CD4-positive, alpha-beta T cell treated with Interferon gamma for 1 hour (primary cell): ENCODE measurements around the gene PIK3AP1.
"Not testable (repeated sequence)": the region's sequence is repeated elsewhere in the genome, so short reads cannot be mapped to it uniquely, and the experiment has no call there.

Experiments
- DNase-seq: peaks from one replicate; pipeline ENCODE4 v3.0.0-alpha.2; 2020

PIK3AP1 gene

DNA sequence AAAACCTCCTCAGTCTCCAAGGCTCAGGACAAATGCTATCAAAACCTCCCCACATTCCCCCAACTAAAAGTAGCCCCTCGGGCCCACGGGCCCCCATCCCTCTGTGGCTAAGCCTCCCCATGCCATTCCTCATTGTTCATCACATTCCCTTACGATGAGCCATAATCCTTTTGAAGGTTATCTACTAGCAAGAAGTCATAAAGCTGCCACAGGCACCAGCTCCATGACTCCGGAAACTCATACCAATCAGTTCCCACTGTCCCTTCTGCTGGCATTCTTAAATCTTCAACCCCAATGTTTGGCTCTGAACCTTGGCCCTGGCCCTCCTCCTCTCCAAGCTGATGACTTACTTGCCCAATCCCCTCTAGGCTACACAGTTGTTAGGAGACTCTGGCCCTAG is 114.1 kb downstream of the PIK3AP1 start:
- DNase-seq = no peak

DNA sequence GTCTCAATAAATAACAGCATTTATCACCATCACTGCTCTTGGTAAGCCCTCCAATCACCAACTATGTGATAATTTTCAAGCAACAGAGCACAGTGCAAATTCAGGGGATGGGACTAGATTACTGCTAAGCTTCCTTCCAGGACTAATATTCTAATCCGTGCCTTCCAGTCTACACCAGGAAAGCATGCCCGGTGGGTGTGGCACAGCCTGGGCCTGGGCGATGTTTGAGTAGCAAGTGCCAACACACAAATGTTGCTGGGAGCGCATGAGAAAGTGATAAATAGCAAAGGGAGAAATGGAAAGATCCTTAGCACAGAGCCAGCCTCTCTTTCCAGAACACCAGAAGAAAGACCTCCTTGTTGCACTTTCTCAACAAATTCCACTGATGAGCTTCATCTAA is 120.0 kb downstream of the PIK3AP1 start:
- no peak for DNase-seq

DNA sequence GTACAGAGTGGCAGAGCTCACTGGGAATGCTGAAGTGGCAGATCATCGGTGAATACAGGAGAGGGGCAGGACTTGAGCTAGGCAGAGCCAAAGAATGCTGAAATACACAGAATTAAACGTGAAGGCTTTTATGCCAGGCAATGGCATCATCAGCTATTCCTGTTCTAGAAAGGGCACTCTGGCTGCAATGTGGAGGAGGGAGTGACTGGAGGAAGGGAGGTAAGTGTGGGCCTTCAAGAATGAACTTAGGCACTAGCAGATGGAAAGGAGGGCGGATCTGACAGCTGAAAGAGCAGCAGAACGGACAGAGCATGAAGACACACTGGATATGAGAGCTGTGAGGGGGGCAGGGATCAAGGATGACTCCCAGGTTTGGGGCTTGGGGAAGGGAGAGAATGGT is 121.5 kb downstream of the PIK3AP1 start:
- no peak for DNase-seq

DNA sequence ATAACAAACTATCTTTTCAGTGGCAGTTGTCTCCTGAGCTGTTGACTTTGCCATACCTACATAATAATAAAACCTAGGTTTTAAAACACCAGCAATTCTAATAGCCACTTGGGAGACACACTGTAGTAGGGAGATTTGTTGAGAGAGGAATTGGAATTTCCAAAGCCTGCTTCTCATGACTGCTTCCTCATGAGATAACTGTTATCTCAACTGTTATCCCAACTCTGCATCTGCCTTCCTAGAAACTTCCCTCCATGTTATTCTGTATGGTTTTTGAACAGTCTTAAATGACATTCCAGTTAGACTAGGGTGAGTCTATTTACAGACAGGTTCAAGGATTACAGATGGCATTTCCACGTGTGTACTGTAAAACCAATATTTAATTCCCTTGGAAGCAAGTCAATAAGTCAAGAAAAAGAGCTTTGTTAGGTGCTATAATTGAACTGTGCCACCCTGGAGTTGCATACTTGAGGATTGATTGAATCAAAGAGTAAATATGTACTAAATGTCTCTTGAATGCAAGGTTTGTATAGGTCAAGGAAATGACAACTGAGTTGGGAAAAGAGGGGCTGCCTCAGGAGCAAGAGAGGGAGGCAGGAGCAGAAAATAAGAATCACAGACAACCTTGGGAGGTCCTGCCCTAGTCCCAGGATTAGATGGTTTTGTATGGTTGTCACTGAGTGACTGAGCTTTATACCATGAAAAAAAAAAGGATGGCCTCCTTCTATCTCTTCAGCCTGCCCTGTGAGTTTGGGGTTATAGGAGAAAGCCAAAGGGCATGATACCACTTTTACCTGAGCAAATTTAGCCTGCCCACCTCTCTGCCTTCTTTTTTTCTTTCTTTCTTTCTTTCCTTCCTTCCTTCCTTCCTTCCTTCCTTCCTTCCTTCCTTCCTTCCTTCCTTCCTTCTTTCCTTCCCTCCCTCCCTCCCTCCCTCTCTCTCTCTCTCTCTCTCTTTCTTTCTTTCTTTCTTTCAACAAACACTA is 123.6 kb downstream of the PIK3AP1 start:
- DNase-seq = no peak

DNA sequence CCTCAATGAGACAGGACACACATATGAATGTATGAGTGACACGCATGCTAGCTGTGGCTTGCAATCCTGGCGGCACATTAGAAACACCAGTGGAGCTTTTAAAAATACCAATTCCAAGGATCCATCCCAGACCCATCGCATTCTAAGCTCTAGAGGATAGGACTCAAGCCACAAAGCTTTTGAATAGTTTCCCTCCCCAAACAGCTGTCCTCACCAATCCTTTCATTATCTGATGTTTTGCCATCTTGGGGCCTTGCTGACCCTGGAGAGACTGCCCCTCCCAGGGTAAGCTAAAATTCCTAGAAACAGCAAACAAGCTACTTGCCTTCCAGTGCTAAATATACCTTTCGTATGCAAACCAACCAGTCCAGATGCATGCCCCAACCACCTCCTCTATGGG is 124.6 kb downstream of the PIK3AP1 start:
- no peak for DNase-seq

DNA sequence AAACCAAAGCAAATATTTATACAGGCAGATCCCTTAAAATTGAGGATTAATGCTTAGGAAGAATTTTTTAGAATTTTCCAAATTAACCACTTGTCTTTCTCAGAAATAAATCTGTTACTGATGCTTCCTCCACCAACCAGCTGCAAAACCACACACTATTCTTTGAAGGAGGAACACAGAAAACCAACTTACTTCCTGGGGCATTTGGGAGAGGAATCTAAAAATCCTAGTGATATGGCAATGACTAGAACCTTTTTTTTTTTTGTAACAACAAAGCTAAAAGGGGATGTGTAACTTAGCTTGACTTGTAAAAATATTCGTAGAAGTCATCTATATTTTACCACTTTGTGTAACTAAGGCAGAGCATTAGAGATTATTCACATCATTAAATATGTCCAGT is 128.4 kb downstream of the PIK3AP1 start:
- no peak for DNase-seq

DNA sequence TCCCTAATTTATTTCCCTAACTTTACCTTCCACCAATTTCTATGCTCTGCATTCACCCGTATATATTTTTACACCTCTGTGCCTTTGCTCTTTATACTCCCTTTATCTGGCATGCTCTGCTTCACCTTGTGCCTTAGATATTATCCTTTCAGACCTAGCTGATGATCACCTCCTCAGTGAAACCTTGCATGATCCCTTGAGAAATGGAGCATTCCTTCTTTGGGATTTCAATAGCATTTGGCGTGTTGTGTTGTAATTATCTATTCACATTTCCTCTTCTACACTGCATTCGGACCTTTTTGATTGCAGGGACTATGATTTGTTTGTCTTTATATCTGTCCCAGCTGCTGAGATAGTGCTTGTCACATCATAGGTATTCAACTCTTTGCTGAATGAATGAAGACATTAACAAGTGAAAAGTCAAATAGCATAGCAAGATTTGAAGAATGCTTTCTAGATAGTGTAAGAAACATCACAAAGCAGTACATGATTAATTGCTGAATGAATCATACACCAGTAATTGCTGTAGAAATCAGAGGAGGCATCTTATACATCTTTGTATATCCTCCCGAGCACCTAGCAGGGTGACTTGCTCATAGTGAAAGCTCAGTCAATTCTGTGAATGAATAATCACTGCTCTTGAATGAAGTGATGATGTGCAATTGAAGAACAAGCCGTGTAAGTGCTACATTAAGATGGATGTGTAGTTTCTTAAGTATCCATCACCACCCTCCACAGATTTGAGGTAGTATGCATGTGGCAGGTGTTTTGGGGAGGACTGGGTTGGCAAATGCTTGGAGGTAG is 131.5 kb downstream of the PIK3AP1 start:
- no peak for DNase-seq

DNA sequence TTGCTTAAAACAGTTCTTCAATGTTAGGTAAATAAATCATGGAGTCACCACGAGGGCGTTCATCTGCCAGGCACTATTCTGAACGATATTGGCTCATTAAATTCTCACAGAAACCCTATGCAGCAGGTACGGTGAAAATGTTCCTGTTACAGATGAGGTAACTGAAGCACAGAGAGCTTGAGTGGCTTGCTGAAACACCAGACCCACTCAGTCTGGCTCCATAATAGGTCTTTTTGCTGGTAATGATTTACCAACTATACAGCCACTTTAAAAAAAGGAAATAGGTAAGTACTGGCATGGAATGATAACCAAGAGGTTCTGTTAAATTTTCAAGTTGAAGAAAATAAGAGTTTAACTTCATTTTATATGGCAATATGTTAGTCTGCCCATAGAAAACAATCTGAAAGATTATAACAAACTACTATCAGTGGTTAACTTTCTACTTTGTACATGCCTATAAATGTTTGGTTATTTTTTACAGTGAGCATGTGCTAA is 132.2 kb downstream of the PIK3AP1 start:
- no peak for DNase-seq

DNA sequence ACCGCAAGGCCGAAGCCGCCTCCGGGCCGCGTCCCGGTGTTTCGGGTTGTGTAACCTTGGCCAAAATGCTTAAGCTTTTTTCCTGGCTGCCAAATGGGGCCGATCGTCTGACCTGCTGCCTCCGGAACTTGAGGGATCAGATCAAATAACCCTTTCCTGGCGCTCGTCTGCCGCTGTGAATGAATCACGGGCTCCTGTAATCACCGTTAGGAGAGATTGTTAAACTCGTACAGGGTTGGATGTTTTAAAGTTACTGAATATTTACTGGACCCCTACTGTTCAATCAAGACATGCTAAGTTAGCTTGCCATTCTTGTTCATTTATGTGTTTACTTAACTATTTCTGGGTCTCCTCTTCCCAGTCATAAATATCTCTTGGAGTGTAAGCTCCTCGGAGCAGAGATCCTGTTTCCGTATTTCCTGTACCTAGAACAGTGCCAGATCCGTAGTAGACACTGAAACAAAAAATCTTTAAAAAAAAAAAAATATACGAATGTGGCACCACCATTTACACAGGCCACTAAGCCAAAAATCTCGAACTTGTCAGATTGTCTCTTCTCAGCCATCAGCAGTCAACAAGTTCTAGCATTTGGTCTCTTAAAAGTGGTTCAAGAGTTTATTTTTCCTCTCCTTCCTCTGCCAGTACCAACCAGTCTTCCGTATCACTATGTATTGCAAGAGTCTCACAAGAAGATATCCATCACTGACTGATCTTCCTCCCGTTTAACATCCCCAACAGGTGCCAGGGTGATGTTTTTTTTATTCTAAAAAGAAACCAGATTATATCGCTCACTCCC is 132.9 kb downstream of the PIK3AP1 start:
- no peak for DNase-seq

DNA sequence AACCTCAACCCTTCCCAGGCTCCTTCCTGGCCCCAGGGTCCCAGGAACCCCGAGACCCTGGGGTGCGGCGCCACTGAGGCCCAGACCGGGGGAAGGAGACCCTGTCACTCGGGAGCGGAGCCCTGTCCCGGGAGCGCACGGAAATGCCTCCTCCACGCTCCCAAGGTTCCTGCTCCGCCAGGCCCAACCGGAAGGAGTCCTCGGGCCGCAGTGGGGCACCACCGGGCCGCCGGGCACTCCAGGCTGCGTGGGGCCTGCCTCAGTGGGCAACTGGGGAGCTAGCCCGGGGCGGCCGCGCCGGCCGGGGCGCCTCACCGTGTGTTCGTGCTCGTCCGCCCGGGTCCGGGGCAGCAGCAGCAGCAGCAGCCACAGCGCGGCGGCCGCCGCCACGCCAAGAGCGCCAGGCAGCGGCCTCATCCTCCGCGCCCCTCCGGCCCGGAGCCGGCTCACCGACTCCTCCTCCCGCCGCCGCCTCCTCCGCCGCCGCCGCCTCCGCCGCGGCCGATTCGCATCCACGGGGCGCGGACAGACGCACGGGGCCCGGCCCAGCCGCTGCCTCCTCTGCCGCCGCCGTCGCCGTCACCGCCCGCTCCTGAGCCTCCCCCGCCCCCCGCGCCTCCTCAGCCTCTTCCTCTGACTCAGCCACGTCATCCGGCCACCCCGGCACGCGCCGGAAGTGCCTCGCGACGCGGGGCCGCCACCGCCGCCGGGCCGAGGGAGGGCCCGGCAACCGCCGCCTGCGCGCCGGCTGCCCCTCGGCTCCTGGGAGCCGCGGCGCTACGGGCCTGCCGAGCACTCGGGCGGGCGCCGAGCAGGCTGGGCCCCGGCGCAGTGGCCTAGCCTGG is 133.7 kb downstream of the PIK3AP1 start, which contains the start of gene TM9SF3:
Gene TM9SF3 (minus strand): TSS at position 594 of the 845 bp plus-strand sequence. CDS start 177 bp downstream, at position 417.
- DNase-seq = peak; percentile 93

DNA sequence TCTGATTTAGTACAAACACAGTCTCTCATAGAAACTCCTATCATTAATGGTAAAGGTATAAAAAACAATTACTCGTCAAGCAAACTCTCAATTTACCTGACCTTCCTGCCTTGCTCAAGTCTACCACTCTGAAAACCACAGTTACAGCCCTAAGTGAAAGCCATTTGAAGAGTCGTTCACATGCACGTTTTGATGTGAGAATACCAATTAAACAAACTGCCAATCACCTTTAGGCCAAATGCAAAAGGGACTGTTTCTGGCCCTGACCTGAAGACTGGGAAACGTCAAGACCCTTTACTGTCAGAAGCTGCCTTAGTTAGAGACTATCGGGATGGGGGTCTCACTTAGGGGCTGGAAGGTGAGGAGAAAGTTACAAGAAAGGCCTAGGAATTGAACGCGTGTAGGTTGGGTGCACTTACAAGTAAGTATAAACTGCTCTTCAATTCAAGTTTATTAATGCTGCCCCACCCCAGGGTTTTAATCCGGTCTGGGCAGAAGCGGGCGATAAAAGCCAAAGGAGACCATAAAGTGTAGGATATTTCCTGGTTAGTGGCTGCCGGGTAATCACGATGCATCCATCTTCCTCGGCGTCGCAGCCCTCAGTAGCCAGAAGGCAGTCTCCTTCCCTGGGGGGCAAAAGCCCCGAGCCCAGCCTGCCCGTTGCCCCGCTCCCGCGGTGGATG is 134.4 kb downstream of the PIK3AP1 start:
- peak; percentile 6 for DNase-seq

DNA sequence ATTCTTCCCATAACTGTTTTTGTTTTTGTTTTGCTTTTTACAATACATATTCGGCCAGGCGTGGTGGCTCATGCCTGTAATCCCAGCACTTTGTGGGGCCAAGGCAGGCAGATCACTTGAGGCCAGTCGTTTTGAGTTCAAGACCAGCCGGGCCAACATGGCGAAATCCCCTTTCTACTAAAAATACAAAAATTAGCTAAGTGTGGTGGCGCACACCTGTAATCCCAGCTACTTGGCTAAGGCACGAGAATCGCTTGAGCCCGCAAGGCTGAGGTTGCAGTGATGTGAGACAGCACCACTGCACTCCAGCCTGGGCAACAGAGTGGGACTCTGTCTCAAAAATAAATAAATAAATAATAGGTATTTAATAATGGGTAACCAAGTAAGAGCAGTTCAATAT is 135.8 kb downstream of the PIK3AP1 start:
- DNase-seq = no peak

DNA sequence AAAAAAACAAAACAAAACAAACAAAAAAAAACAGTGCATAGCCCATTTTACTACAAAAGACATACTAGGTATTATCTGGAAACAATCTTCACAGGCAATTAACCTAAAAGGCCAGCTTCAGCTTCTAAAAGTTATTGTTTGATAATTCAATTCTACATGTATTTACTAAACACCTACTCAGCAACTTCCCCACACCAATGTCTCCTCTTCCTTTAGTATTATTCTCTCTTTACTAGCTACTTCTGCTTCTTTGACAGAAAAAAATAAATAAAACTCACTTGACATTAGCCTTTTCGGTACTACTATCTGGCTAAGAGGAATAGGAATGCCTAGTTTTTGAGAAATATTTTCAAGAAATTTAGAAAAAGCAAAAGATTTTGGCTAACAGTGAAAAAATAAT is 136.3 kb downstream of the PIK3AP1 start:
- no peak for DNase-seq

DNA sequence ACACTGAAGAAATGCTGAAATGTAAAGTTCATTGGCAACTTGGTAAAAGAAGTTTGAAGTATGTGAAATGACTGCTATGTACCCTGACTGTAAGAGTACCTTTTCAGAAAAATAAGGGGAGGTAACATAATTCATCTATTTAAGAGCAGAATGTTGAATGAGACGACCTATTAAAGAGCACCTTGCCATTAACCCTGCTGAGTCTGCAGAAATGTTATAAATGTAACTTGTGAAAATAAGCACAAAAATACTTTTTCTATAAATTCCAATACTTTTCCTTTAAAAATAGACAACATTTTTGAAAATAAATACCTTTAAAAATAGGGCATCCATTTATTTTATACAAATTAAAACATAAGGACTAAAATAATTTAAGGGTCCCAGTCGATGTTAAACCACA is 141.2 kb downstream of the PIK3AP1 start:
- no peak for DNase-seq

DNA sequence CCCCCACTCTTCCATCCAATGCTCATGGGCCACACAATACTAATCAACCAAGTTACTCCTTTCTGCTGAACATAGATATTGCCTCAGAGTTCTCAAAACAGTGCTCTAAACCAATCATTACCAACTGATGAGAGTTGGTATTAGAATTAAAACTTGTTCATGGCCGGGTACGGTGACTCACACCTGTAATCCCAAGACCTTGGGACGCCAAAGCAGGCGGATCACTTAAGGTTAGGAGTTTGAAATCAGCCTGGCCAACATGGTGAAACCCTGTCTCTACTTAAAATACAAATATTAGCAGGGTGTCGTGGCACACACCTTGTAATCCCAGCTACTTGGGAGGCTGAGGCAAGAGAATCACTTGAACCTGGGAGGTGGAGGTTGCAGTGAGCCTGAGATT is 141.7 kb downstream of the PIK3AP1 start:
- DNase-seq = no peak

DNA sequence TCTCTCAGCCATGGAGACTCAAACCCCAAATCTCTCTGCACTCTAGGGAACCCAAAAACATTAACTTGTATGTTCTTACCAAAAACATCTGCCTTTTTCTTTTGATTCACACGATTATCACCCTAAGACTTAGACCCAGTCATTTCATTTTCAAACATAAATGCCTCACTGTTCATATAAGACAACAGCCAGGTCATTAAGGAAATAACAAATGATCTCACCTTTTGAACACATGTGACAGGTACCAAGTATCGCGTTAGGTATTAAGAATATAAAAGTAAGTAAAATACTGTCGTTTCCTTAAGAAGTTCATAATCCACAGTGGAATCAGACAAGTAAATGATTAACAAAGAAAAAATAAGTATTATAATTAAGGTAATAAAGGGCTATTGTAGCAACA is 142.3 kb downstream of the PIK3AP1 start:
- no peak for DNase-seq

DNA sequence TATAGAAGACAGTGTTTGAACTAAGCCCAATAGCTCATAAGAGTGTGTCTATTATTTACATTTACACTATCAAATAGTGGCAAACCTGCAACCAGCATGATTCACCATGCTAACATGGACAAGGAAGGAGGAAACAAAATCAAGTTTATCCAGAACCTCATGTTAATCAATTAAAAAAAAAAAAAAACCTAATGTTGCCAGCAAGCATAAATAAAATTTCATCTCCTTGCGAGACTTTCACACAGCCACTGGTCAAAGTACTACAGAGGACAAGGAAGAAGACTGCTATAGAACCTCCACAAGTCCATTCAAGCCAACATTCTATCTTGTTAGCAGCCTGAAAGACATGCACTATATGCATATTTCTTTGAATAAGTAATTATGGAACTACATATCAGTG is 143.2 kb downstream of the PIK3AP1 start:
- DNase-seq = no peak

DNA sequence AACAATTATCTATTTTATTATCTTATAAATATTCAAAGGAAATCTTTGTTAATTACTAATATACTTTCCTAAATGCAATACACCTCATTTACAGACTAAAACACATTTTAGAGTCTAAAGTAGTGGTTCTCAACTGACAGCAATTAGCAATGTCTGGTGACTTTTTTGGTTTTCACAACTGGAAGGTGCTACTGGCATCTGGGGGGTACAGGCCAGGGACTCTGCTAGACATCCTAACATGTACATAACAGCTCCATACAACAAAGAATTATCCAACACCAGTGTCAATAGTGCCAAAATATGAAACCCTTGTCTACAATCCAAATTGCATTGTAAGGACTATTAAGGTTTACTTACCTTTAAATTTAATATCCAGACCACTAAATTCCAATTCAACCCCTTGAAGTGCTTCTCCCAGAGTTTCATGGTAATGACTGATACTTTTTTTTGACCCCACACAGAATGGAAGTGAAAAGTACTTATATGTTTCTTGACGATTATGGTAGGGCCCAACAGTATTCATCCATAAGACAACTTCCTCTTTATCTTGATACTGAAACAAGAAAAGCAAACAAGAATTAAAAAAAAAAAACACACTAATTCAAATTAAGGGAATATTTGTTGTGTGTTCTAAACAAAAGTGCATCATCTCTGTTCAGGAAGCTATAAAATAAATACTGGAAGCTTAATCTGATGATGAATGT is 143.9 kb downstream of the PIK3AP1 start:
- DNase-seq = no peak

DNA sequence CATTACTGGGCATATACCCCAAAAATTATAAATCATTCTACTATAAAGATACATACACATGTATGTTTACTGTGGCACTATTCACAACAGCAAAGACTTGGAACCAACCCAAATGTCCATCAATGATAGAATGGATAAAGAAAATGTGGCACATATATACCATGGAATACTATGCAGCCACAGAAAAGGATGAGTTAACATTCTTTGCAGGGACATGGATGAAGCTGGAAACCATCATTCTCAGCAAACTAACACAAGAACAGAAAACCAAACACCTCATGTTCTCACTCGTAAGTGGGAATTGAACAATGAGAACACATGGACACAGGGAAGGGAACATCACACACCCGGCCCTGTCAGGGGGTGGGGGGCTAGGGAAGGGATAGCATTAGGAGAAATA is 145.8 kb downstream of the PIK3AP1 start:
- DNase-seq = not testable (repeated sequence)

DNA sequence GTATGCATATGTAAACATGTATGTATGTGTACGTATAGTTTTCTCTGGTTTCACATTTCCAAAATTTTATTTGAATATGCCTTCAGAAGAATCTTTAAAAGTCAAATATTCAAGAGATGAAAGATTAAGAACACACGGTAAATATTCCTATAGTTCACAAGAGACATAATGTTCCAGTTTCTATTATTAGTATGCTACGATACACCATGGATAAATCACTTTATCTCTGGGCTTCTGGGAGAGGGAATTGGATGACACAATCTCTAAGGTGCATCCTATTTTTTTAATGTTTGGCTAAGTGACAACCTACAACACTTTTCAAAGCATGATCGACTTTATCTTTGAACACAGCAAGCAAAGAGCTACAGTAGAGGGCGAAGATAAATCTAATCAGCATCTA is 147.3 kb downstream of the PIK3AP1 start:
- no peak for DNase-seq
